ENCODE measurements around the gene FBXL7.

FBXL7 gene

DNA sequence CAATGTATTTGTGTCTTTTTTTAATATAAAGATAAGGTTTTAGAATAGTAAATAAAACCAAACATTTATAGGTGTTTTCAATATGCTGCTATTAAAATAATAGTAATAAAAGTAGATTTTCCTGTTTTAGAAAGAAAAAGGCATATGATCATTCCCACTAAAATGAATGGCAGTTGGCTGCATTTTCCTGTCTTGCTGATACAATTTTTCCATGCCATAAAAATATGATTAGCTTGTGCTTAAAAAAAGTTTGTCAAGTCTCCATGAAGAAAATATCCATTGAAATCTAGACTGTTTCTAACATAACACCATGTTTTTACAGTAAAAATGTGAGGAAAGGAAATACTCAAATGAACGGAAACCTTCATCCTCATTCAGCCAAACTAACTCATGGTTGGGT, 65.0 kb downstream of the FBXL7 start:
- DNase-seq (ENCODE audit: extremely low spot score): no peak
- TF ChIP-seq, protein P1, sequence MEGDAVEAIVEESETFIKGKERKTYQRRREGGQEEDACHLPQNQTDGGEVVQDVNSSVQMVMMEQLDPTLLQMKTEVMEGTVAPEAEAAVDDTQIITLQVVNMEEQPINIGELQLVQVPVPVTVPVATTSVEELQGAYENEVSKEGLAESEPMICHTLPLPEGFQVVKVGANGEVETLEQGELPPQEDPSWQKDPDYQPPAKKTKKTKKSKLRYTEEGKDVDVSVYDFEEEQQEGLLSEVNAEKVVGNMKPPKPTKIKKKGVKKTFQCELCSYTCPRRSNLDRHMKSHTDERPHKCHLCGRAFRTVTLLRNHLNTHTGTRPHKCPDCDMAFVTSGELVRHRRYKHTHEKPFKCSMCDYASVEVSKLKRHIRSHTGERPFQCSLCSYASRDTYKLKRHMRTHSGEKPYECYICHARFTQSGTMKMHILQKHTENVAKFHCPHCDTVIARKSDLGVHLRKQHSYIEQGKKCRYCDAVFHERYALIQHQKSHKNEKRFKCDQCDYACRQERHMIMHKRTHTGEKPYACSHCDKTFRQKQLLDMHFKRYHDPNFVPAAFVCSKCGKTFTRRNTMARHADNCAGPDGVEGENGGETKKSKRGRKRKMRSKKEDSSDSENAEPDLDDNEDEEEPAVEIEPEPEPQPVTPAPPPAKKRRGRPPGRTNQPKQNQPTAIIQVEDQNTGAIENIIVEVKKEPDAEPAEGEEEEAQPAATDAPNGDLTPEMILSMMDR (IDR thresholded peaks at IDR 0.05; ENCODE audit: control extremely low read depth, extremely low read depth, low read depth, missing control alignments): no peak
- POLR2A ChIA-PET: no interaction called here
- CTCF ChIA-PET: no interaction called here

DNA sequence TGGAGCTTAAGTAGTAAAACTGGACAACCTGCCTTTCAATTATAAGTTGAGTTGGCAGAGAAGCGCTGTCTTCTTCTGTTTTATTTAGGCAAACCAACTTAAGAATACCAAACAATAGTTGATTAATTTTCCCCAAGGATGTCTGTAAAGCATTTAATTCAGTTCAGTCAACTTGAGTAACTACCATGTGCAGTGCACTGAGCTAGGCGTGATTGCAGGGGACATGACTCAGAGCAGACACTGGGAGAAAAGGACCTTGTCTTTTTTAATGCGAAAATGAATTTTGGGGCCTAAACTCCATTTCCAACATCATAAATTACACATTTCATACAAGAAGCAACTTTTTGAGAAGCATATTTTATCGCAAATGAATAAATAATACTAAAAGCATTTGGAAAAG, 66.3 kb downstream of the FBXL7 start:
- TF ChIP-seq, protein P1 (IDR thresholded peaks at IDR 0.05; ENCODE audit: control extremely low read depth, extremely low read depth, low read depth, missing control alignments): no peak
- DNase-seq (ENCODE audit: extremely low spot score): no peak
- CTCF ChIA-PET: interaction anchor here (1.1 kb wide), 1 partner anchor 10 kb away, joined by 4 read pairs; no protein-coding TSS in a partner anchor
- POLR2A ChIA-PET: no interaction called here

DNA sequence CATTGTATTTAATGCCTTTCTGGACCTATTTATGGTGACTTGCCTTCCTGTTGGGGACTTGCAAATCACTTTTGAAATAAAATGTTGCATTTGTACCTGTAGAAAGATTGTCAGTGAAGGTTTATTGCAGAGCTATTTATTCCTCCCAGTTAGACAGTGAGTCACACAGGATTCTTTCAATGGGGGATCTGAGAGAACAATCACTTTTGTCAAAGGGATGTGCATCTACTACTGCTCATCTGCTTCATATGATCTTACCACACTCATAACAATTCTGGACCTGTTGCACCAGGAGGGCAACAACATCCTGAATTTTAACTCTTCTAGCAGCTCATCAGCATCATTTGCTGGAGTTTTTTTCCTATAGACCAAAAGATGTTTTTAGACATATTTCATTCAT, 66.8 kb downstream of the FBXL7 start:
- DNase-seq (ENCODE audit: extremely low spot score): no peak
- ChIA-PET CTCF (interaction anchor here (1.1 kb wide), 1 partner anchor 10 kb away, joined by 4 read pairs; no protein-coding TSS in a partner anchor), POLR2A (no interaction called here)
- TF ChIP-seq, protein P1 (IDR thresholded peaks at IDR 0.05; ENCODE audit: control extremely low read depth, extremely low read depth, low read depth, missing control alignments): no peak

DNA sequence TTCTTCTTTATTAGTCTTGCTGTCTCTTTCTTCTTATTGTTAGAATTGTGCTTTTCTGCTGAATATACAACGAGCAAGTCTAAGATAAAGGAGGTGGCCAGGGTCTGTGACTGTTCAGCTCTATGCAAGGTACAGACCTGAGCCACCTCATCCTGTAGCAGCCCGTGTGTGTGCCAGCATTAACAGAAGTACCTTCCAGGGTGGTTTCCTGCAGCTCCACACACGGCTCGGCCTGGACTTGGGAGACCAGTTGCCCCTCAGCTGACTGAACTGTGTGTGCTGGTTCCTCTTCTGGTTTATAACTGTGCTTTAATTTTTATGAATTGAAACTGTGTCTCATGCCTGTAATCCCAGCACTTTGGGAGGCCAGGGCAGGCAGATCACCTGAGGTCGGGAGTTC, 70.5 kb downstream of the FBXL7 start:
- CTCF ChIA-PET: no interaction called here
- TF ChIP-seq, protein P1 (IDR thresholded peaks at IDR 0.05; ENCODE audit: control extremely low read depth, extremely low read depth, low read depth, missing control alignments): no peak

DNA sequence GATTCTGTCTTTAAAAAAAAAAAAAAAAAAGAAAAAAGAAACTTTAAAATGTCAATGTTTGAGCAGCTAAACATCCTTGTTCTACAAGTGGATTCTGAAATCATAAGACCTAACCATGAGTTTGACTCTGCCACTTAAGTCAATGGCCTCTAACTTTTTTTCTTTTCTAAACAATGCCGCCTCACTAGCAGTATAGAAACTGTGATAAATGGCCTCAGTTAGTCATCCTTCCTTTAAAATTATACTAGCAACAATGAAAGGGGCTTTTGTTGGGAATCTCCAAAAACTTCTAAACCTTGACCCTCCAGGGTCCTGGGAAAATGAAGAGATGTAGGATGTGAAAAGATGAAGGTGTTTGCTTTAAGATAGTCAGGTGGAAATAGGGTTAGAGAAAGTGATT, 71.1 kb downstream of the FBXL7 start:
- DNase-seq (ENCODE audit: extremely low spot score): no peak
- ChIA-PET CTCF (no interaction called here), POLR2A (no interaction called here)
- TF ChIP-seq, protein P1 (IDR thresholded peaks at IDR 0.05; ENCODE audit: control extremely low read depth, extremely low read depth, low read depth, missing control alignments): no peak

More for the DNA sequence above, 70.5 kb downstream of the FBXL7 start:
- no peak for DNase-seq (ENCODE audit: extremely low spot score)
- POLR2A ChIA-PET: no interaction called here

DNA sequence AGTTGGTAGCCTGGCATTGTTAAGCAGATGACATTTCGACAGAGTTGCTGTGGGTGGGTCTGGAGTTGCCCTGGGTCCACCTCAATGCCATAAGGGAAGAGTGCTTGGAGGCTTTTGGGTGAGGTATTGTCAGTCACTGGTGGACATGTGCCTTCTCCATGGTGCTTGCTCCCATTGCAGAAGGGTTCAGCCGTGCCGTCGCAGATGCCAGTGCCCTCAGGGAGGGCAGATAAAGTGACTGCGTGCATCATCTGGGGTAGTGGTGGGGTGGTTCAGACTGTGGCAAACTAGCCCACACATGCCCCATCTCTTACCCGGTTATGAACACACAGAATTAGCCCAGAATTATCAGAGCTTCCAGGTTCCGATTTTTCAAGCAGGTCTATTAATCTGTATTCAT, 71.6 kb downstream of the FBXL7 start:
- no peak for DNase-seq (ENCODE audit: extremely low spot score)
- ChIA-PET CTCF (no interaction called here), POLR2A (no interaction called here)
- TF ChIP-seq, protein P1 (IDR thresholded peaks at IDR 0.05; ENCODE audit: control extremely low read depth, extremely low read depth, low read depth, missing control alignments): no peak

DNA sequence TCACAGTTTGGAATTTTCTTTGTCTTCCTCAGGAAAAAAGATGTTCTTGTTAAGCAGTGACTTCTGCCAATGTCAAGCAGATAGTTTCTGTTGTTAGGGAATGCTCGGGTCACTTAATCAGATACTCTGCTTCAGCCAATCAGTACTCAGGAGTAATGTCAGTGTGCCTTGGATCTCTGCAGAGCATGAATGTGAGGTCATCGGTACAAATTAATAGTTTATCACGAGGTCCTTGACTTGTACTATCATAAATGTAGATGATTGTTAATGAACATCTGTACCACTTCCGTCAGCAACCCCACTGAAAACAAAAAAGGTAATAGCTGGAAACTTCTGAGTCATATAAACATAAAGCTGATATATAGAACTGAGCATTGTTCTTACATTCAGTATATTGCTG, 73.6 kb downstream of the FBXL7 start:
- ChIA-PET POLR2A (no interaction called here), CTCF (interaction anchor here (1.8 kb wide), 1 partner anchor 12 kb away, joined by 7 read pairs; no protein-coding TSS in a partner anchor)
- DNase-seq (ENCODE audit: extremely low spot score): no peak
- TF ChIP-seq, protein P1 (IDR thresholded peaks at IDR 0.05; ENCODE audit: control extremely low read depth, extremely low read depth, low read depth, missing control alignments): no peak
